ENCODE results near the gene FSTL4. TPM values are rescaled to one million over a fixed set of nuclear protein-coding genes. Genes with fewer than 3 reads are reported as not detected.

Gene FSTL4
- polyA plus RNA-seq, 1 donor (not counting 4 experiments of a cell fraction or from before 2014, with no cell fraction given): 1.7 TPM

GRCh38 chr5:133337795-133338445 is 274.4 kb downstream of the FSTL4 start:
- DNase-seq (ENCODE audit: low read depth, low spot score) (no peak), FAIRE-seq (no peak)
- dilution Hi-C loops (cut with MboI; ENCODE audit: extremely low pct_ligation_motif_present, low sequenced_read_pairs): no loop called here
- TF ChIP-seq EZH2 (IDR thresholded peaks at IDR 0.05; ENCODE audit: low read length) (no peak), CTCF (optimal IDR thresholded peaks at IDR 0.05 in 1 of 3, IDR thresholded peaks at IDR 0.05 in 1 of 3, conservative IDR thresholded peaks at IDR 0.05 in 1 of 3; ENCODE audit: extremely low read depth in 1 of 3, insufficient read depth in 2 of 3, low read length in 3 of 3) (no peak)
- no peaks in the 10 kb centered on the region for H3K79me2 ChIP-seq (ENCODE audit: control insufficient read depth, insufficient read depth, low read length)
- no peak overlapping the region for H2AFZ ChIP-seq (ENCODE audit: control insufficient read depth, low read length)
- H3K9me1 ChIP-seq (ENCODE audit: control insufficient read depth, extremely low read depth, insufficient read depth, low read length): no peaks in the 10 kb centered on the region
- H3K36me3 ChIP-seq (ENCODE audit: control insufficient read depth in 2 of 2, extremely low read depth in 1 of 2, insufficient read depth in 2 of 2, low read length in 2 of 2): no peaks in the 10 kb centered on the region
- no peak overlapping the region for H3K4me2 ChIP-seq (ENCODE audit: control insufficient read depth, extremely low read depth, insufficient read depth, low read depth, low read length)
- peaks cover 4% of the 10 kb centered on the region for H3K27me3 ChIP-seq (ENCODE audit: control insufficient read depth, extremely low read depth, insufficient read depth, low read length)
- H3K4me3 ChIP-seq (ENCODE audit: control insufficient read depth in 2 of 3, extremely low read depth in 1 of 3, insufficient read depth in 2 of 3, low read depth in 1 of 3, low read length in 3 of 3): no peak overlapping the region
- H3K9ac ChIP-seq (ENCODE audit: control insufficient read depth, extremely low read depth, insufficient read depth, low read length): no peak overlapping the region
- no peaks in the 10 kb centered on the region for H4K20me1 ChIP-seq (ENCODE audit: control insufficient read depth, extremely low read depth, insufficient read depth, low read length)
- H3K9me3 ChIP-seq (ENCODE audit: control insufficient read depth, low read depth, low read length): no peaks in the 10 kb centered on the region
- no peaks in the 10 kb centered on the region for H3K4me1 ChIP-seq (ENCODE audit: control insufficient read depth, extremely low read depth, insufficient read depth, low read length)
- no peak overlapping the region for H3K27ac ChIP-seq (ENCODE audit: control insufficient read depth, insufficient read depth, low read length)

DNA sequence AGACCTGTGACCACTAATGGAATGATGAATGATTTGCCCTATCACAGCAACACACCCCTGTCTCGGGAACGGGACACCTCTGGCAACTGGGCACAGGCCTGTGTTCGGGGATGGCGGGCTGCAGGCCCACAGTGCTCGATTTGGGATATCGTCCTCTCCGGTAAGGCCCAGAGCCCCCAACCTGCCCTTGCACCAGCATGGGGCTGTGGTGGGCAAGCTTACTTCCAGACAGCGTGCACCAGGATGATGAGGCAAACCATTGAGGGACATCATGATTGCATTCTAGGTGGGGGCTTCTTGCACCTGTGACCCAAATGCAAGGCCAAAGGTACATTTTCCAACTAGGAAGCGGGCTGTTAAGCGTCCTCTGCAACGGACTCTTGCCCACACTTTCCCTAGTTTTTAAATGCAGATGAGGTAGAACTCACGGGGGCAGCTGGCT is 275.4 kb downstream of the FSTL4 start:
- Histone ChIP-seq H3K27me3 (ENCODE audit: control insufficient read depth, extremely low read depth, insufficient read depth, low read length) (peaks cover 4% of the 10 kb centered on the region), H3K4me2 (ENCODE audit: control insufficient read depth, extremely low read depth, insufficient read depth, low read depth, low read length) (no peak overlapping the region), H3K9ac (ENCODE audit: control insufficient read depth, extremely low read depth, insufficient read depth, low read length) (no peak overlapping the region), H3K27ac (ENCODE audit: control insufficient read depth, insufficient read depth, low read length) (no peak overlapping the region), H4K20me1 (ENCODE audit: control insufficient read depth, extremely low read depth, insufficient read depth, low read length) (no peaks in the 10 kb centered on the region), H2AFZ (ENCODE audit: control insufficient read depth, low read length) (no peak overlapping the region), H3K79me2 (ENCODE audit: control insufficient read depth, insufficient read depth, low read length) (no peaks in the 10 kb centered on the region), H3K9me1 (ENCODE audit: control insufficient read depth, extremely low read depth, insufficient read depth, low read length) (no peaks in the 10 kb centered on the region), H3K36me3 (ENCODE audit: control insufficient read depth in 2 of 2, extremely low read depth in 1 of 2, insufficient read depth in 2 of 2, low read length in 2 of 2) (no peaks in the 10 kb centered on the region), H3K4me1 (ENCODE audit: control insufficient read depth, extremely low read depth, insufficient read depth, low read length) (no peaks in the 10 kb centered on the region), H3K4me3 (ENCODE audit: control insufficient read depth in 2 of 3, extremely low read depth in 1 of 3, insufficient read depth in 2 of 3, low read depth in 1 of 3, low read length in 3 of 3) (no peak overlapping the region), H3K9me3 (ENCODE audit: control insufficient read depth, low read depth, low read length) (no peaks in the 10 kb centered on the region)
- dilution Hi-C loops (cut with MboI; ENCODE audit: extremely low pct_ligation_motif_present, low sequenced_read_pairs): no loop called here
- no peak for FAIRE-seq
- TF ChIP-seq EZH2 (IDR thresholded peaks at IDR 0.05; ENCODE audit: low read length): no peak
- no peak for DNase-seq (ENCODE audit: low read depth, low spot score)

Data from keratinocyte (primary cell).